IPS-15b (cell line): ENCODE data around the gene UCK2.
"Not testable (repeated sequence)": the region's sequence is repeated elsewhere in the genome, so short reads cannot be mapped to it uniquely, and the experiment has no call there.

ENCODE experiments used
- H3K27me3 ChIP-seq: one replicate; pipeline ENCODE4 v1.6.1; 2013; ENCODE audit warnings: low read length; ENCODE audit not compliant: control insufficient read depth, insufficient read depth
- H3K36me3 ChIP-seq: one replicate; pipeline ENCODE4 v1.6.1; 2013; ENCODE audit warnings: low read length; ENCODE audit not compliant: control insufficient read depth, insufficient read depth
- H3K4me1 ChIP-seq: one replicate; pipeline ENCODE4 v1.6.1; 2013; ENCODE audit warnings: mild to moderate bottlenecking, low read length; ENCODE audit not compliant: control insufficient read depth, insufficient read depth
- H3K4me3 ChIP-seq: one replicate; pipeline ENCODE4 v1.5.1; 2013; ENCODE audit warnings: low read depth, low read length
- H3K9ac ChIP-seq: one replicate; pipeline ENCODE4 v1.6.1; 2013; ENCODE audit warnings: low read depth, mild to moderate bottlenecking, low read length
- H3K9me3 ChIP-seq: one replicate; pipeline ENCODE4 v1.6.1; 2013; ENCODE audit warnings: mild to moderate bottlenecking, low read length; ENCODE audit not compliant: control insufficient read depth, insufficient read depth

The UCK2 gene

GRCh38 chr1:165827268-165828102 is at the start of gene UCK2:
UCK2 (plus strand) TSS chr1:165827614; CDS start chr1:165827834, 220 bp downstream.
- Histone ChIP-seq H3K4me1 (peaks cover 11% of the 10 kb centered on the region), H3K36me3 (no peaks in the 10 kb centered on the region), H3K4me3 (peak within 1 kb of the TSS; percentile 63), H3K9me3 (no peaks in the 10 kb centered on the region), H3K27me3 (no peaks in the 10 kb centered on the region), H3K9ac (peak within 1 kb of the TSS; percentile 95)

GRCh38 chr1:165778197-165778596 is 49.2 kb upstream of the UCK2 start:
- H3K4me3 ChIP-seq, H3K4me1 ChIP-seq, H3K9ac ChIP-seq, H3K27me3 ChIP-seq, H3K9me3 ChIP-seq, H3K36me3 ChIP-seq: not testable (repeated sequence)

GRCh38 chr1:165783519-165783918 is 43.9 kb upstream of the UCK2 start:
- not testable (repeated sequence) for H3K9ac ChIP-seq, H3K9me3 ChIP-seq, H3K4me3 ChIP-seq

GRCh38 chr1:165787741-165788140 is 39.7 kb upstream of the UCK2 start:
- H3K36me3 ChIP-seq: no peaks in the 10 kb centered on the region
- H3K4me1 ChIP-seq: no peaks in the 10 kb centered on the region
- no peaks in the 10 kb centered on the region for H3K27me3 ChIP-seq

More at GRCh38 chr1:165783519-165783918, 43.9 kb upstream of the UCK2 start:
- not testable (repeated sequence) for H3K36me3 ChIP-seq, H3K27me3 ChIP-seq, H3K4me1 ChIP-seq

GRCh38 chr1:165793951-165794350 is 33.5 kb upstream of the UCK2 start:
- H3K4me3 ChIP-seq: no peak overlapping the region
- no peaks in the 10 kb centered on the region for H3K36me3 ChIP-seq
- H3K4me1 ChIP-seq: no peaks in the 10 kb centered on the region
- H3K9me3 ChIP-seq: no peaks in the 10 kb centered on the region
- H3K9ac ChIP-seq: no peak overlapping the region
- no peaks in the 10 kb centered on the region for H3K27me3 ChIP-seq

More at GRCh38 chr1:165787741-165788140, 39.7 kb upstream of the UCK2 start:
- Histone ChIP-seq H3K9ac (no peak overlapping the region), H3K4me3 (no peak overlapping the region), H3K9me3 (no peaks in the 10 kb centered on the region)

GRCh38 chr1:165795894-165796293 is 31.5 kb upstream of the UCK2 start:
- no peaks in the 10 kb centered on the region for H3K27me3 ChIP-seq
- no peak overlapping the region for H3K4me3 ChIP-seq
- no peaks in the 10 kb centered on the region for H3K9me3 ChIP-seq
- H3K36me3 ChIP-seq: no peaks in the 10 kb centered on the region
- H3K9ac ChIP-seq: no peak overlapping the region
- H3K4me1 ChIP-seq: no peaks in the 10 kb centered on the region

GRCh38 chr1:165799387-165799786 is 28.0 kb upstream of the UCK2 start:
- Histone ChIP-seq H3K4me1 (no peaks in the 10 kb centered on the region), H3K9ac (no peak overlapping the region), H3K36me3 (no peaks in the 10 kb centered on the region), H3K4me3 (no peak overlapping the region), H3K9me3 (no peaks in the 10 kb centered on the region), H3K27me3 (no peaks in the 10 kb centered on the region)

GRCh38 chr1:165804513-165804912 is 22.9 kb upstream of the UCK2 start:
- H3K4me1 ChIP-seq, H3K9ac ChIP-seq, H3K9me3 ChIP-seq: not testable (repeated sequence)

GRCh38 chr1:165807613-165808012 is 19.8 kb upstream of the UCK2 start:
- H3K27me3 ChIP-seq: no peaks in the 10 kb centered on the region
- no peaks in the 10 kb centered on the region for H3K36me3 ChIP-seq
- H3K9ac ChIP-seq: no peak overlapping the region
- no peak overlapping the region for H3K4me3 ChIP-seq
- no peaks in the 10 kb centered on the region for H3K9me3 ChIP-seq
- H3K4me1 ChIP-seq: no peaks in the 10 kb centered on the region

More at GRCh38 chr1:165804513-165804912, 22.9 kb upstream of the UCK2 start:
- not testable (repeated sequence) for H3K4me3 ChIP-seq, H3K36me3 ChIP-seq, H3K27me3 ChIP-seq

GRCh38 chr1:165815725-165816124 is 11.7 kb upstream of the UCK2 start:
- Histone ChIP-seq H3K4me1 (no peaks in the 10 kb centered on the region), H3K9me3 (no peaks in the 10 kb centered on the region), H3K27me3 (no peaks in the 10 kb centered on the region), H3K36me3 (no peaks in the 10 kb centered on the region), H3K4me3 (no peak overlapping the region), H3K9ac (no peak overlapping the region)

- Histone ChIP-seq H3K4me3 (no peak overlapping the region), H3K9ac (no peak overlapping the region), H3K4me1 (no peaks in the 10 kb centered on the region), H3K9me3 (no peaks in the 10 kb centered on the region), H3K27me3 (no peaks in the 10 kb centered on the region), H3K36me3 (no peaks in the 10 kb centered on the region)
Measured at GRCh38 chr1:165816157-165816556, 11.3 kb upstream of the UCK2 start.

GRCh38 chr1:165816826-165817497 is 10.5 kb upstream of the UCK2 start:
- Histone ChIP-seq H3K36me3 (no peaks in the 10 kb centered on the region), H3K27me3 (no peaks in the 10 kb centered on the region), H3K4me3 (no peak overlapping the region), H3K4me1 (no peaks in the 10 kb centered on the region), H3K9ac (no peak overlapping the region), H3K9me3 (no peaks in the 10 kb centered on the region)
